GM21447 (cell line): ENCODE data around the gene TAPBP.
A peak's percentile ranks its signal among the peaks of the same experiment; 100 is the strongest.

Experiments
- ATAC-seq: cut with Tn5 transposase; IDR thresholded peaks from one replicate; pipeline ENCODE4 v1.9.1; 2021; ENCODE audit not compliant: unreplicated experiment

TAPBP gene

DNA sequence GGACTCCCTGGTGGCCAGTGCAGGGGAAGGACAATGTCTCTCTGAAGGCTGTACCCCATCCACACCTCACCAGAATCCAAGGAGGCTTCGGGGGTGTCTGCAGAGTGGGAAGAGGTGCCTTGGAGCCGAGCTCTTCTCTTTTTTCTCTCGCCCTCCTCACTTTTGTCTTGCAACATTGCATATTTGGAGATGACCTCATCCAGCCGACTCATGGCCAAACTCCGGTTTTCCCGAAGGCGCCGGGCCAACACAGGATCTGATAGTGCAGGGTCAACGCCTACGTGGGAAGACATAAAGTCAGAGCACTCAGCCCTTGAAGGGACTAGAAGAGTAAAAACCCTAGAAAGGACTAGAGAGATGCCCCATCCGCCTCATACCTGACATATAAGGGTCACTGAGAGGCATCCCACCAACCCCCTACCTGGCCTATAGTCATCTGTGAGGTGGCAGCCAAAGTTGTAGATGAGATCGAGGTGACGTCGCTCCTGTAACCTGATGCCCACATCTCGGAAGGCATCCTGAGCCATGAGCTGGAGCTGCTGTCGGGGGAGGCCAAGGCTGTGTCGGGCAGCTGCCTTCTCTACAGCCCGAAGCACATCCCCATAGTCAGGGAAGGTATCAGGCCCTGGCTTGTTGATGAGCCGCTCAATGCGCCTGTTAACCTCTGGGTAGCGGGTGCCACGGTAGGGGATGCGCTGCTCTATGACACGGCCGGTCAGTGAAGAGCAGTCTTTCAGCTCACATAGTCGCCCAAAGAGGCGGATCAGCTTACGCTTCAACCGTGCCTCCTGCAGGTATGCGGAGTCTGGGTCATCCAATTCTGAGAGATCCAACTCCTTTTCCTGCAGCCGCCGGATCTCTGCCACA lies 6.7 kb upstream of the TAPBP start:
- ATAC-seq, result no peak

DNA sequence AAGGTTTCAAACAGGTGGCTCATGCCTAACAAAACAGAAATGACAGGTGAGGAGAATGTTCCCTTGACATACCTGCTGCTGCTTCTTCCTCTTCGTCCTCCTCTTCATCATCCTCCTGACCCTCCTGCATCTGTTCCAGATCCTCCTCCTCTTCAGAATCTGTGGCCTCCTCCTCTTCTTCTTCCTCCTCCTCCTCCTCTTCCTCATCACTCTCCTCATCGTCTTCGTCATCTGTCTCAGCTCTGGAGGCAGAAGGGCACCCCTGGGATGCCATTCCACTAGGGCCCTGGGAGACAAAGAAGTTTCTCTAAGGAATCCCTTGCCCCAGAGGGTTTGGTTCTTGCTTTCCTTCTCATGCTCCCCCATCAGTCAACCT lies 6.0 kb upstream of the TAPBP start:
- no peak for ATAC-seq

DNA sequence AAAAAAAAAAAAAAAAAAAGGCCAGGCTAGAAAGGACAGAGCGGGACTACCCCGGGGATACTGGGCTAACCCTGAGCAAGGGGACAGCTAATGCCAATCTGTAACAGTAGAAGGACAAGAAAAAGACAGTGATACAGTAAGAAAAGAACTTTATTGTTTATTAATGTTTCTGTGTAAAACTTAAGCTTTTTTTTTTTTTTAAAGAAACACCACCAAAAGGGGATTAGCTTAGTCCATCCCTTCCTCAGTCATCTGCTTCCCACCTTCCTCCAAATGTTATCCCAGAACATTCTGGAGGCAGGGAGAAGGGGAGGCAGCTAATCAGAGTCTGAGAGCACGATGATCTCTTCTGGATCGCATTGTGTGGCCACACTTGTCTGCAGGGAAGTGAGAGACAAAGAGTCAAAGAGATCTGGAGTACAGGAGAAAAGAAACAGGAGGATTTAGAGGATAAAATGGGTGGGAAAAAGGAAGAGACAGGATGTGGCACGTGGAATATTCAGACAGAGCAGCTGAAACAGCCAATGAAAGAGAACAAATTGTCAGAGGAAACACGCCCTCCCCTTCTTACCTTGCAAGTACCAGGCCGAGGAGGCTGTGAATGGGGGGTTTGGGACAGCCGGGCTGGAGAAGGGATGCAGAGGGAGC lies 4.7 kb upstream of the TAPBP start:
- ATAC-seq, result no peak

DNA sequence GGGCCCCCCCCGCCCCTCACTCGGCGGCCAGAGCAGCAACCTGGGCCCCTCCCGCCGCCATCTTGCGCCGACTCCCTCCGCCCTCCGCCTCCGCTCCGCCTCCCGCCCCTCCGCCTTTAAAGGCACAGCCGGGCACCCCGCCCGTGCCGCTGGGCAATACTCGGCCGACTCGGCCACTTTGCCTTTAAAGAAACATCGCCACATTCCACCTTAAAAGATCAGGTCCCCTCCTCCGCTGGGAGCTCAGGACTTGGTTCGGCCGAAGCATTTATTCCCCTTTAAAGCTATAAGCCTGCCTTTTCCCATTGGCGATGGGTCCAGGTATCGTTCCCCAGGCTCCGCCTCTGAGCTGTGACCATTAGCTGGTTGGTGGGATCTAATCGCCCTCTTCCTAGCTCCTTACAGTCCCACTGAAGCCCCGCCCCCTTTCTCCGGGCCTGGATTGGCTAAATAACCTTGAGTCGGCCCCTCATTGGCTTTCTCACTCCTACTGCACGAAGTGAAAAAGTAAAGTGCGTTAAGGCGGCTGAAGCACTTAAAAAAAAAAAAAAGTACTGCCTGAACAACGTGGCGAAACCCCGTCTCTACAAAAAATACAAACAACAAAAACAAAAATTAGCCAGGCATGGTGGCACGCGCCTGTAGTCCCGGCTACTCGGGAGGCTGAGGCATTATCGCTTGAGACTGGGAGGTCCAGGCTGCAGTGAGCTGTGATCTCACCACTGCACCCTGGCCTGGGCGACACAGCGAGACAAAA lies 4.0 kb upstream of the TAPBP start, which contains the start of gene ZBTB22:
Gene ZBTB22, minus strand, starts transcription at position 76 of the 757 bp plus-strand sequence. CDS start 828 bp downstream, outside the sequence.
- peak; percentile 51 for ATAC-seq

DNA sequence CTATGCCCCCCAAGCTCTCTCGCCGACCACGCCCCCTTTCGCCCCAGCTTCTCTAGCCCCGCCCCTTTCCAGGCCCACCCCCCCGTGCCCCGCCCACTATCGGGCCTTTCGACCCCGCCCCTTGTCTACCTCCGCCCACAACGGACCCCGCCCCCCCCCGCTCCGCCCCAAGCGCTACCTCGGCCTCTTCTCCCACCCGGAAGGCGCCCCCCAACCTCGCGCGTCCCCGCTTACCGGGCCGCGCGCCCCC lies 3.5 kb upstream of the TAPBP start:
- ATAC-seq, result no peak

DNA sequence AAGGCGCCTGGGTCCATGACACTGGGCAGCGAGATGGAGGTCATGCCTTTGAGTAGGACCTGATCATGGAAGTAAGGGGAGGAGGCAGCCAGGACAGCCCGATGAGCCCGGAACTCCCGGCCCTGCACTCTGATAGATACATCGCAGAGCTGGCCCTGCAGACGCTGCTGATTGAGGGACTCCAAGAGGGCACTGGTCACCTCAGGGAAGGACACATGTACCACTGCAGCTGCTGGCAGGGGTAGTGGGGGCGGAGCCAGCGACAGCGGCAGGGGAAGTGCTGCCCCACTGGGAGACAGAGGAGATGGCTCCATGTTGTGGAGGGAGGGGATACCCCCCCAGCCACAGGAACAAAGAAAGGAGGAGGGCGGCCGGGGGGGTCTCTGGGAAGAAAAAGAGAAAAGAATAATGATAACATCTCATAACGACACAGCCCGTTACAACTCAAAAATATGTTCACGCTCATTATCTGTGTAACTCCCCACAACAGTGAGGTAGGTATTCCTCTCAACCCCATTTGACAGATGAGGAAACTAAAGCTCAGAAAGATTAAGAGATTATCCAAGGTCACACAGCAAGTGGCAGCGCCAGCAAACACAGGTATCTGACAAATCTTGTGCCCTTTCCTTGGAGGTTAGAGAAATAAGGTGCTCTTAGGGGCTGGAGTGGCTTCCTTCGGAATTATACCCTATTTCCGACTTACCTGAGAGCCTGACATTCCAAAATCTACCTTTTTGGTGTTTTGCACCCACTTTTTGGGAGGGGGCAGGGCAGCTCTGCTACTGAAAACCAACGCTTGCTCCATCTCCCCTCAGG lies 2.9 kb upstream of the TAPBP start:
- ATAC-seq, result no peak

DNA sequence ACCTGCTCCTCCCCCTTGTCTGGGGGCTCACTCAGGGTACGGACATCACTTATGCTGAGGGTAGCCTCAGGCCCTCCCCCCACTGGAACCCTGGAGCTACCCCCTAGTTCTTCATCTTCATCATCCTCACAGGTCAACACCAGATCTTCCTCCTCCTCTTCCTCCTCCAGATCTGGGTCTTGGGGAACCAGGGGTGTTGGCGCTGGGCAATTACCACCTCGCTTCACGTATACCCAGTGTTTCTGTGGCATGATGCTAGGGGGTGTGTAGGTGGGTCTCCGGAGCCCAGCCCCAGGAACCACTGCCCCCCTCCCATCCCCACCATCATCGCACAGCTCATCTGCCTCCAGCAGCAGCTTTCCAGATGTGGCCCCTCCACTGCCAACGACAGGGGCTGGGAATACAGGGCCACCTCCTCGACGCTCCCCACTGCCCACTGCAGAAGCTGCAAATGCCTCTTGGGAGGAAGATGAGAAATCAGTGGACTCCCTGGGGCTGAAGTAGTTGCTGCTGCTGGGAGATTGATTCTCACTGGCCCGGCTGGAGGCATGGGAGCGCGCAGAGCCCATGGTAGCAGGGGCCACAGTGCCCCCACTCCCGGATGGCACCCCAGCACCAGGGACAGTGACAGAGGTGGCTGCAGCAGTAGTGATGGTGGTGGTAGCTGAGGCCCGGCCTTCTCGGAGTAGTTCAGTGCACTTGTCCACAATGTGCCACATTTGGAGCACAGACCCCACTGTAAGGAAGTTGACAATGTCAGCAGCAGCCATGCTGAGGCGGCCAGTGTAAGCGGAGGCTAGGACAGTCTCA lies 2.1 kb upstream of the TAPBP start:
- no peak for ATAC-seq

DNA sequence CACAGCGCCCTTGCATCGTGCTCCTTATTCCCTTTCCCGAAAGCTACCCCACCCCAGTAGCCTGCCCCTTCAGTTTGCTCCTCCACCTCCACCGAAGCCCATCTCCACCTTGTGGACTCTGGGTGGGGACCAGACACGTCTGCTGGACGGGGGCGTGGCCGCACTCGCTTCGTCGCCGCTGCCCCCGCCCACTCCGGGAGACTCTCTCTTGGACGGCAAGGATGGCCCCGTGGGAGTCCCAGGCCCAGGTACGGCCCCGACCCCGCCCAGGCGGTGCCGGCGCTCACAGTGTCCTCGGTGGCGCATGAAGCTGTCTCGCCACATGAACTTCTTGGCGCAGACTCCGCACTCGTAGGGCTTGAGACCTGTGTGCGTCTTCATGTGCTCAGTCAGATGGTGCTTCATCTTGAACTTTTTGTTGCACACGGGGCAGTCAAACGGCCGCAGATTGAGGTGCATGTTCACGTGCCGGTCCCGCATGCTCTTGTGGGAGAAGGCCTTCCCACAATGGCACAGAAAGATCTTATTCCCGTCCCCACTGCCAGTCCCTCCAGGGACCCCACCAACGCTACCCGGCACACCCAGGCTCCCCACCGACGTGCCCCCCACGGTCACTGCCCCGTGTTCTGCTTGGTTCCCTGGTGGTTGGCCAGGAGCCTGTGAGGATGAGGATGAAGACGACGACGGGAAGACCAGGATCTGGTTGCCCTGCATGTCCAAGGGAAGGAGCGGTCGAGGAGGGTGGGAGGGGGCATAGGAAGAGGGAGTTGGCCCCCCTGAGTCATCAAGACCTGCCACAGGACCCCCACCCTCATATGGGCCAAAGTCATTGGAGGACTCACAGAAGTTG lies 1.3 kb upstream of the TAPBP start:
- ATAC-seq, result no peak

DNA sequence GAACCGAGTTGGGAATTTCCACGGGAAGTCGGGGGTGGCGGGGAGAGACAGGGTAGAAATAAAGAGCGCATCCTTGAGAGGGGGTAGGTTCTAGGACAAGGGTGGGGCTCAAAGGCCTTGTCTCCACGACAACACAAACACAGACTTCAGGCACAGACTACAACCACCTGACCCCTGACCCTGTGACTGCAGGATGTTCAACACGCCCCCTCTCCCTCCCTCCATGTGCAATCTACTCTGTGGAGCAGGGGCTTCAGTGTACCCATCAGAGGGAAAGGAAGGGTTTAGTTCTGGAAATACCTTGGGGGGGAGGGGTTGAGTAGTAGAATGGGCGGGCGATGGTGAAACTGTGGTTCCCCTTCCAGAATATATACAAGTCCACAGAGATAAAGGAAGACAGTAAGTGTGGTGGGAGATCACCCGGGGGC lies 651 bp upstream of the TAPBP start:
- ATAC-seq, result no peak

DNA sequence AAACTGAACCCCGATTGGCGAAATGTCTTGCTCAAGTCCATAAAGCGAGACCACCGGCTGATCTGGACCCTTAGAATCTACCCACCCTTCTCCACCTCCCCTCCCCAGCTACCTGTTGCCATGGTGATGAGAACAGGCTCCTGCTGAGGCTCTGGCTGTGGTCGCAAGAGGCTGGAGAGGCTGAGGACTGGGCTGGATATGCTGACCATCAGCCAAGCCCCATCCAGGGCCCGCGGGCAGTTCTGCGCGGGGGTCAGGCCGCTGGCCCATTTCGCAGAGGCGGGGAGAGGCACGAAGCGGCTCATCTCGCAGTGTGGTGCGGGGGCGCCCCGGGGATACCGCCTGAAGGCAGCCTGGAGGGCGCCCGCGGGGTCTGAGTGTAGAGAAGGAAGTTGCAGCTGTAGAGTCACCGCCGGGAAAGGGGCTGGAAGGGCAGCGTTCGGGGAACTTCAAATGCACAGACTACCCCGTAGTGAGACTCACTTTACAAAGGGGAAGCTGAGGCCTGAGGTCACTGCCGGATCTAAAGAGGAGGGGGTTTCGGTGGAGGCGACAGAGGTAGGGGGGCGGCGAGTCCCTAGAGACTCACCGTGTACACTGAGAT lies 671 bp downstream of the TAPBP start:
- peak; percentile 9 for ATAC-seq

DNA sequence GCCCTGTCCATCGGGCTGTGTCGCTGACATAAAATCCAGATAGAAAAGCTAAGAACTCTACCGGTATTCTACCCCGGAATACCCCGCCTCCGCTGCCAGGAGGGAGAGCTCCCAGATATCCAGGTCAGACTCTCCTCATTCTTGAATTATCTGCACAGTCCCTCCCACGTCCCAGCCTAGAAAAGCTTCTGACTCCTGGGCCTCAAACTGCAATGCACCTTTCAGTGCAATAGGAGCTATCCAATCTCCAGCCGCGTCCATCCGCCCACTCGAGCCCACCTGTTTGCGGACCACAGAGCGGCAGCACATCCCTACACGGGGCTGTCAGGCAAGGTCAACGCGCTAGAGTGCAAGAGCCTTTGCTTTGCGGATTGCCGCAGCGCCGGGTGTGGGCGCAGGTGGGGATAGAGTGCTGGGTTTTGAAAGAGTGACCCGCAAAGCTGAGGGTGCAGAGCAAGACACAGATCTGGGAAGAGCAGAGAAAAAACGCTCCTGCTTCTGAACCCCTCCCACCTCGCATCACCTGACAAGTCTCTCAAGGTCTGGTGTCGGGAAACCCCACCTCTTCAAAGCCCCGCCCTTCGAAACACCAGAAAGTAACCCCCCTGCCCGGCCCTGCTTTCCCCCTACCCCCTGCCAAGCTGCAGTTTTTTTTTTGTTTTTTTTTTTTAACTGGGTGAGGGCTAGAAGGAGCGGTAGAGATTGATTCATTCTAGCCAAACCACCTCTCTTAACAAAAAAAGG lies 1.3 kb downstream of the TAPBP start:
- peak; percentile 37 for ATAC-seq

DNA sequence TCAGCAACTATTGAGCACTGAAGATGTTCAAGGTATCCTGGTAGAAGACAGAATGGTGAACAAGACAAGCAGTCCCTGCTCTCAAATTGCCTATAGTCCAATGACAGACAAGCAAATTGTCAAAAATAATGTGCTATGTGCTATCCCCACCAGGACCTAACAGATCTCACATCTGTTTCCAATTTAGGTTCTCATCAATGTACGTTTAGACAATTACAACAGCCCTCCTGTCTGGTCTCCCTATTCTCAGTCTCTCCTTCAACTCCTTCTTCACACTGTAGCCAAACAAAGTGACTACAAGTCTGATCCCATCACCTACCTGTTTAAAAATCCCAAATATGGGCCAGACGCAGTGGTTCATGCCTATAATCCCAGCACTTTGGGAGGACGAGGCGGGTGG lies 7.5 kb downstream of the TAPBP start:
- ATAC-seq, result no peak

DNA sequence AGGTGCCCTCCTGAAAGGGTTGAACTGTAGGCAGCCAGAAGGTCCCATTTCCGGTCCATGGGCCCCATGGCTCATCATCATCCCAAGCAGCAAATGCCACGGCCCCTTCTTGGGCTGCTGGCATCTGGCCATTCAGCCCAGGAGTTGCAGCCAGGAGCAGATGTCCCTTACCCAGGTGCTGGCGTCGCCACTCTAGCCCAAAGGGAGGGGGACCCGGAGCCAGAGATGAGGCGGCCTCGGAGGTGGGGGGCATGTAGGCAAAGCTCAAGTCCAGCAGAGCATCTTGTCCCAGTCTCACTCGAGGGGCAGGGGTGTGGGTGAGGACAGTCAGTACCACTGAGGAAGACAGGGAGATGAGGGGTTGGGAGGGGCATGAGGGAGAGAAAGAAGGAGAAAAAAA lies 8.8 kb downstream of the TAPBP start:
- no peak for ATAC-seq

DNA sequence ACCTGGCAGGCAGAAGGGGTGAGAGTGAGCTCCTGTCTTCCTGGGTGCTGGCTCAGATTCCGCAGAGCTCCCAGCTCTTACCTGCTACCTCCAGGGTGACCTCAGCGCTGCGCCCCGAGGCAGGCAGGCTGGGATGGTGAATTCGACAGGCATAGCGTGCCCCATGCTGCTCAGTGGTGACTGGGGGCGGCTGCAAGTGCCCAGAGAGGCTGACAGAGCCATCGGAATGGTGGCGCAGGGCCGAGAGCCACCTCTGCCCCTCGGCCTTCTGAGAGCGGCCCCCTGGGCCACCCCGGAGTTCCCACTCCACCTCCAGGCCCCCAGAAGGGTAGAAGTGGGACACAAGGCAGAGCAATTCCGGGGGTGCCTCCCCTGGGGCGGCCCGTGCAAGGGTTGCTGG lies 9.7 kb downstream of the TAPBP start:
- no peak for ATAC-seq

DNA sequence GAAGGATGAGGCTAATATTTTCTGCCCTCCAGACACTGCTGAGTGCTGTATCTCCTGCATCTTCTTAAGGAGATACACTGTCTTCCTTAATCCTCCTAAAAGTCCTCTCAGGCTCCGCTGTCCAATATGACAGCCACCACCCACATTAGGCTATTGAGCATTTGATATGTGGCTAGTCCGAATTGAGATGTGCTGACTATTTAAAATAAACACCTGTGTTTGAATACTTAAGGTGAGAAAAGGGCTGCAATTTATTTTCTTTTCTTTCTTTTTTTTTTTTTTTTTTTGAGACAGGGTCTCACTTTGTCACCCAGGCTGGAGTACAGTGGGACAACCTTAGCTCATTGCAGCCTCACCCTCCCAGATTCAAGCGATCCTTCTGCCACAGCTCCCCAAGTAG lies 12.0 kb downstream of the TAPBP start:
- no peak for ATAC-seq

DNA sequence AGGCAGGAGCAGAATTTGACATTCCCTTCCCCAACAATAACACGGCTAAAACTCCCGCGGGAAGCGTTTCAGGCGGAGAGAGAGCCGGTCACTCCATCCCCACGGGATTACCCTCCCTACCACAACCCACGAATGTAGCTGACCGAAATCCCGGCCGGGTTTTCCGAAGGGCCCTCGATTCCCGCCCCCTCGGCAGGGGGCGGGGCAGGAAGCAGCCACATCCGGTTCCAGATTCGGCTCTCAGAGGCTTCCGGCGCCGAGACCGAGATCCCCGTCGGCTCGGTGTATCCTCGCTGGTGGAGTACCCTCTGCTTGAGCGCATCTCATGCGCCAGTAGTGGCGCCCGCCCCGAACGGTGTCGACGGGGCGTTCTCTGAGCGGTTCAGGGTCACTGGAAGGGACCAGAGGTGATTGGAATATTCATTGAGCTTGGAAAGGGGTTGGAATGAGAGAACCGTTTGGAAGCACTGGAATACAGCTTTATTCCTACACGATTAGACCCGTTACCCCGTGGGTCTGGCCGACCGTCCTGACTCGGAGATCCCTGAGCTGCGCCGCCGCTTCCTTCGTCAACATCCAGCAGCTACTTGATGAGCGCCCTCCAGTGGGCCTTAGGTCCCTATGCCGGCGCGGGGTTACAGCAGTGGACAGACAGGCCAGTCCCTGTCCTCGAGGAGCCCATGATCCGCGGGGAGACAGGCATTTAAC lies 14.5 kb downstream of the TAPBP start:
- peak; percentile 69 for ATAC-seq

DNA sequence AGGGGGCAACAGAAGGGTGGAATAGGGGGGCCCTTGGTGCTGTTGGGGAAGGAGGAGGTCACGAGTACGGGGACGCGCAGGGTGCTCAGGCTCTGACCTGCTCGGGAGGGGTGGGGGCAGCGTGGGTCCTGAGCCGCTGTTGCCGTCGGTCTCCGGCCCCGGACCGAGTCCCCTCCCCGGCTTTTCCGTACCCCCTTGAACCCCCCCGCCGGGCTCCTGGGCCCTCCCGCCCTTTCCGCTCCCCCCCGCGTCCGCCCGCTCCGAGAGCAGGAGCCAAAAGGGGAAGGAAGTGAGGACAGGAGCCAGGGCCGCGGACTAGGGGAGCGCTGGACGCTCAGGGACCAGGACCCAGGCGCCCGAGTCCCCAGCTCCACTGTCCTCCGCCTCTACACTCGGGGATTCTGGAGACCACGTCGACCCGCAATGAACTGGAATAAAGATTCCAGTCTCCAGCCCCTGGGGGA lies 15.1 kb downstream of the TAPBP start, which contains the start of gene RGL2:
Gene RGL2, minus strand, starts transcription at position 170 of the 464 bp plus-strand sequence. CDS start 332 bp downstream, outside the sequence.
- ATAC-seq, result peak; percentile 12
